Liver (tissue), 9 donors: ENCODE data around the gene TCEAL2. TPM values are rescaled to one million over a fixed set of nuclear protein-coding genes. Genes with fewer than 3 reads are reported as not detected.
"Not testable (repeated sequence)": the region's sequence is repeated elsewhere in the genome, so short reads cannot be mapped to it uniquely, and the experiment has no call there.

ENCODE experiments used
- DNase-seq: peaks from one replicate; pipeline ENCODE4 v3.0.0-alpha.2; 2017; ENCODE audit warnings: low spot score
- H3K27ac ChIP-seq, 2 donors: one replicate each; pipeline ENCODE4 v1.7.0; 2013; ENCODE audit warnings: inconsistent platforms in 2 of 2, low read length in 2 of 2, control low read depth in 1 of 2, low read depth in 1 of 2, mild to moderate bottlenecking in 1 of 2
- H3K27me3 ChIP-seq, 4 donors: one replicate each; pipeline versions ENCODE4 v1.6.1 to v1.7.0; 2013; ENCODE audit warnings: low read length in 3 of 4, inconsistent platforms in 1 of 4, mild to moderate bottlenecking in 1 of 4, moderate library complexity in 1 of 4; ENCODE audit not compliant: control insufficient read depth in 4 of 4, insufficient read depth in 4 of 4
- H3K36me3 ChIP-seq, 4 donors: one replicate each; pipeline versions ENCODE4 v1.6.1 to v1.7.0; 2013; ENCODE audit warnings: low read length in 3 of 4, mild to moderate bottlenecking in 3 of 4, low read depth in 1 of 4, moderate library complexity in 1 of 4; ENCODE audit not compliant: control insufficient read depth in 4 of 4, insufficient read depth in 3 of 4
- H3K4me1 ChIP-seq, 4 donors: one replicate each; pipeline versions ENCODE4 v1.6.1 to v1.7.0; 2013; ENCODE audit warnings: low read length in 3 of 4, mild to moderate bottlenecking in 3 of 4, moderate library complexity in 1 of 4; ENCODE audit not compliant: control insufficient read depth in 4 of 4, insufficient read depth in 4 of 4
- H3K4me3 ChIP-seq, 3 donors: one replicate each; pipeline versions ENCODE4 v1.6.1 to v1.7.0; 2013; ENCODE audit warnings: low read length in 3 of 3, control low read depth in 1 of 3, low read depth in 1 of 3, mild to moderate bottlenecking in 1 of 3
- H3K9ac ChIP-seq, 2 donors: one replicate each; pipeline ENCODE4 v1.7.0; 2013; ENCODE audit warnings: low read length in 2 of 2, mild to moderate bottlenecking in 2 of 2, moderate library complexity in 2 of 2, control low read depth in 1 of 2, low read depth in 1 of 2
- H3K9me3 ChIP-seq, 4 donors: one replicate each; pipeline versions ENCODE4 v1.6.1 to v1.7.0; 2013; ENCODE audit warnings: low read length in 3 of 4; ENCODE audit not compliant: control insufficient read depth in 4 of 4
- EGR1 ChIP-seq, 2 donors: IDR thresholded peaks; 2 replicates each; pipeline ENCODE4 v1.6.1; 2016 to 2018; ENCODE audit warnings: antibody characterized with exemption in 2 of 2, low read depth in 2 of 2
- FOXA1 ChIP-seq: IDR thresholded peaks from 2 replicates; pipeline ENCODE4 v1.6.1; 2016; ENCODE audit warnings: antibody characterized with exemption
- HNF4A ChIP-seq, 2 donors: conservative IDR thresholded peaks; 2 replicates each; pipeline ENCODE4 v1.6.1; 2016; ENCODE audit warnings: antibody characterized with exemption in 2 of 2, mild to moderate bottlenecking in 2 of 2
- HNF4G ChIP-seq: IDR thresholded peaks from 2 replicates; pipeline ENCODE4 v1.6.1; 2016; ENCODE audit warnings: antibody characterized with exemption
- JUND ChIP-seq, 2 donors: IDR thresholded peaks; 2 replicates each; pipeline ENCODE4 v1.6.1; 2016; ENCODE audit warnings: antibody characterized with exemption in 2 of 2
- NR2F2 ChIP-seq: IDR thresholded peaks from 2 replicates; pipeline ENCODE4 v1.6.1; 2016; ENCODE audit warnings: antibody characterized with exemption
- RAD21 ChIP-seq, 2 donors: IDR thresholded peaks; 2 replicates each; pipeline ENCODE4 v1.6.1; 2016; ENCODE audit warnings: antibody characterized with exemption in 2 of 2, mild to moderate bottlenecking in 2 of 2
- RXRA ChIP-seq, 2 donors: IDR thresholded peaks; 2 replicates each; pipeline ENCODE4 v1.6.1; 2017 to 2018; ENCODE audit warnings: antibody characterized with exemption in 2 of 2, mild to moderate bottlenecking in 1 of 2
- SP1 ChIP-seq: IDR thresholded peaks from 2 replicates; pipeline ENCODE4 v1.6.1; 2018; ENCODE audit warnings: antibody characterized with exemption, mild to moderate bottlenecking
- TAF1 ChIP-seq: conservative IDR thresholded peaks from 2 replicates; pipeline ENCODE4 v1.6.1; 2016; ENCODE audit warnings: antibody characterized with exemption, mild to moderate bottlenecking
- YY1 ChIP-seq: IDR thresholded peaks from 2 replicates; pipeline ENCODE4 v1.6.1; 2016; ENCODE audit warnings: antibody characterized with exemption, mild to moderate bottlenecking
- WGBS: extraction: QIAGEN DNeasy Blood & Tissue Kit; methylation state at CpG from one replicate; pipeline ENCODE4 v1.1.7; 2013; 5-methylcytosine and 5-hydroxymethylcytosine counted together
- polyA plus RNA-seq, 2 donors: library from polyadenylated mRNA; stranded (reverse) in 1 of 2; unstranded in 1 of 2; fragments of 200-250 nt in 1 of 2; fragments of >200 nt in 1 of 2; fragmentation: Nextera tagmentation in 1 of 2; extraction: Ambion mirVana in 1 of 2; gene quantifications; one replicate each; pipeline versions ENCODE4 v1.2.1 to v1.2.3, GENCODE V29; 2013 to 2015
- total RNA-seq, 2 donors: library from RNA; depleted of rRNA; stranded (reverse); fragments of >200 nt; gene quantifications; one replicate each; pipeline ENCODE4 v1.2.3, GENCODE V29; 2014
- TF ChIP-seq, protein P1 (sequence below): IDR thresholded peaks from 2 replicates; pipeline ENCODE4 v1.6.1; 2016; ENCODE audit warnings: antibody characterized with exemption
- TF ChIP-seq, protein P2 (sequence below): IDR thresholded peaks from 2 replicates; pipeline ENCODE4 v1.6.1; 2016; ENCODE audit warnings: antibody characterized with exemption, mild to moderate bottlenecking
- TF ChIP-seq, protein P3 (sequence below): fragments of 150-350 bp; IDR thresholded peaks from 2 replicates; pipeline ENCODE4 v1.5.1; 2017; ENCODE audit warnings: improper control_type of control experiment, low read depth, low read length; ENCODE audit not compliant: missing input control
- TF ChIP-seq, protein P4 (sequence below): IDR thresholded peaks from 2 replicates; pipeline ENCODE4 v1.6.1; 2016; ENCODE audit warnings: antibody characterized with exemption
- TF ChIP-seq, protein P5 (sequence below): IDR thresholded peaks from 2 replicates; pipeline ENCODE4 v1.6.1; 2016; ENCODE audit warnings: antibody characterized with exemption
- donor health status: healthy.
- donor health status: healthy.
- donor health status: healthy.
- donor health status: healthy.
- donor health status: healthy.

The TCEAL2 gene
- total and polyA plus RNA-seq, 4 donors, result 0.10 TPM; not detected in 3

DNA sequence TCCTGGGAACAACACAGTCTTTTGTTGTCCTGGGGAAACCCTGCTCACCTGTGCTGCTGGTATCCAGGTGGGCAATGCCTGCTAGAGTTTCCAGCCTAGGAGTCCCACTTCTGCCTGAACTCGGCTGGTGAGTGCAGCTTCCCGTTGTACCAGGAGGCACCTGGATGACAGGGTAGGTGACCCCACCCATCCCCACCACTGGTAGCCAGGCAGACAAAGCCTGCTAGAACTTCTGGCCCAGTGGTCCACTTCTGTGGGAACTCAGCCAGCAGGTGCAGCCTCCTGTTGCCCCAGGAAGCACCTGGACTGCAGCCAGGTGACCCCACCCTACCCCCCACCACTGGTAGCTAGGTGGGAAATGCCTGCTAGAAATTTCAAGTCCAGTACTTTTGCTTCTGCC, 9.7 kb upstream of the TCEAL2 start:
- Histone ChIP-seq H3K36me3 (no peaks in the 10 kb centered on the region), H3K27ac (no peak overlapping the region), H3K4me3 (no peak overlapping the region), H3K4me1 (no peaks in the 10 kb centered on the region), H3K9ac (no peak overlapping the region), H3K9me3 (peaks cover 0 to 7% (median 3%) of the 10 kb centered on the region in 4 donors), H3K27me3 (peaks cover 0 to 3% (median 0%) of the 10 kb centered on the region in 4 donors)
- WGBS, result 57% methylated on average over 2 of the region's 2 CpGs
- DNase-seq, result no peak
- TF ChIP-seq HNF4G, result no peak
- no peak for TF ChIP-seq HNF4A (conservative IDR thresholded peaks at IDR 0.05)
- TF ChIP-seq RXRA (IDR thresholded peaks at IDR 0.05), result no peak
- TF ChIP-seq, protein P1, sequence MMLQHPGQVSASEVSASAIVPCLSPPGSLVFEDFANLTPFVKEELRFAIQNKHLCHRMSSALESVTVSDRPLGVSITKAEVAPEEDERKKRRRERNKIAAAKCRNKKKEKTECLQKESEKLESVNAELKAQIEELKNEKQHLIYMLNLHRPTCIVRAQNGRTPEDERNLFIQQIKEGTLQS, result no peak
- TF ChIP-seq, protein P2, sequence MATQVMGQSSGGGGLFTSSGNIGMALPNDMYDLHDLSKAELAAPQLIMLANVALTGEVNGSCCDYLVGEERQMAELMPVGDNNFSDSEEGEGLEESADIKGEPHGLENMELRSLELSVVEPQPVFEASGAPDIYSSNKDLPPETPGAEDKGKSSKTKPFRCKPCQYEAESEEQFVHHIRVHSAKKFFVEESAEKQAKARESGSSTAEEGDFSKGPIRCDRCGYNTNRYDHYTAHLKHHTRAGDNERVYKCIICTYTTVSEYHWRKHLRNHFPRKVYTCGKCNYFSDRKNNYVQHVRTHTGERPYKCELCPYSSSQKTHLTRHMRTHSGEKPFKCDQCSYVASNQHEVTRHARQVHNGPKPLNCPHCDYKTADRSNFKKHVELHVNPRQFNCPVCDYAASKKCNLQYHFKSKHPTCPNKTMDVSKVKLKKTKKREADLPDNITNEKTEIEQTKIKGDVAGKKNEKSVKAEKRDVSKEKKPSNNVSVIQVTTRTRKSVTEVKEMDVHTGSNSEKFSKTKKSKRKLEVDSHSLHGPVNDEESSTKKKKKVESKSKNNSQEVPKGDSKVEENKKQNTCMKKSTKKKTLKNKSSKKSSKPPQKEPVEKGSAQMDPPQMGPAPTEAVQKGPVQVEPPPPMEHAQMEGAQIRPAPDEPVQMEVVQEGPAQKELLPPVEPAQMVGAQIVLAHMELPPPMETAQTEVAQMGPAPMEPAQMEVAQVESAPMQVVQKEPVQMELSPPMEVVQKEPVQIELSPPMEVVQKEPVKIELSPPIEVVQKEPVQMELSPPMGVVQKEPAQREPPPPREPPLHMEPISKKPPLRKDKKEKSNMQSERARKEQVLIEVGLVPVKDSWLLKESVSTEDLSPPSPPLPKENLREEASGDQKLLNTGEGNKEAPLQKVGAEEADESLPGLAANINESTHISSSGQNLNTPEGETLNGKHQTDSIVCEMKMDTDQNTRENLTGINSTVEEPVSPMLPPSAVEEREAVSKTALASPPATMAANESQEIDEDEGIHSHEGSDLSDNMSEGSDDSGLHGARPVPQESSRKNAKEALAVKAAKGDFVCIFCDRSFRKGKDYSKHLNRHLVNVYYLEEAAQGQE, result no peak
- no peak for TF ChIP-seq TAF1
- TF ChIP-seq YY1, result no peak
- no peak for TF ChIP-seq RAD21 (IDR thresholded peaks at IDR 0.05)
- TF ChIP-seq, protein P3, sequence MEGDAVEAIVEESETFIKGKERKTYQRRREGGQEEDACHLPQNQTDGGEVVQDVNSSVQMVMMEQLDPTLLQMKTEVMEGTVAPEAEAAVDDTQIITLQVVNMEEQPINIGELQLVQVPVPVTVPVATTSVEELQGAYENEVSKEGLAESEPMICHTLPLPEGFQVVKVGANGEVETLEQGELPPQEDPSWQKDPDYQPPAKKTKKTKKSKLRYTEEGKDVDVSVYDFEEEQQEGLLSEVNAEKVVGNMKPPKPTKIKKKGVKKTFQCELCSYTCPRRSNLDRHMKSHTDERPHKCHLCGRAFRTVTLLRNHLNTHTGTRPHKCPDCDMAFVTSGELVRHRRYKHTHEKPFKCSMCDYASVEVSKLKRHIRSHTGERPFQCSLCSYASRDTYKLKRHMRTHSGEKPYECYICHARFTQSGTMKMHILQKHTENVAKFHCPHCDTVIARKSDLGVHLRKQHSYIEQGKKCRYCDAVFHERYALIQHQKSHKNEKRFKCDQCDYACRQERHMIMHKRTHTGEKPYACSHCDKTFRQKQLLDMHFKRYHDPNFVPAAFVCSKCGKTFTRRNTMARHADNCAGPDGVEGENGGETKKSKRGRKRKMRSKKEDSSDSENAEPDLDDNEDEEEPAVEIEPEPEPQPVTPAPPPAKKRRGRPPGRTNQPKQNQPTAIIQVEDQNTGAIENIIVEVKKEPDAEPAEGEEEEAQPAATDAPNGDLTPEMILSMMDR, result no peak
- no peak for TF ChIP-seq JUND (IDR thresholded peaks at IDR 0.05)
- TF ChIP-seq, protein P4, sequence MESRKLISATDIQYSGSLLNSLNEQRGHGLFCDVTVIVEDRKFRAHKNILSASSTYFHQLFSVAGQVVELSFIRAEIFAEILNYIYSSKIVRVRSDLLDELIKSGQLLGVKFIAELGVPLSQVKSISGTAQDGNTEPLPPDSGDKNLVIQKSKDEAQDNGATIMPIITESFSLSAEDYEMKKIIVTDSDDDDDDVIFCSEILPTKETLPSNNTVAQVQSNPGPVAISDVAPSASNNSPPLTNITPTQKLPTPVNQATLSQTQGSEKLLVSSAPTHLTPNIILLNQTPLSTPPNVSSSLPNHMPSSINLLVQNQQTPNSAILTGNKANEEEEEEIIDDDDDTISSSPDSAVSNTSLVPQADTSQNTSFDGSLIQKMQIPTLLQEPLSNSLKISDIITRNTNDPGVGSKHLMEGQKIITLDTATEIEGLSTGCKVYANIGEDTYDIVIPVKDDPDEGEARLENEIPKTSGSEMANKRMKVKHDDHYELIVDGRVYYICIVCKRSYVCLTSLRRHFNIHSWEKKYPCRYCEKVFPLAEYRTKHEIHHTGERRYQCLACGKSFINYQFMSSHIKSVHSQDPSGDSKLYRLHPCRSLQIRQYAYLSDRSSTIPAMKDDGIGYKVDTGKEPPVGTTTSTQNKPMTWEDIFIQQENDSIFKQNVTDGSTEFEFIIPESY, result no peak
- no peak for TF ChIP-seq NR2F2
- no peak for TF ChIP-seq EGR1 (IDR thresholded peaks at IDR 0.05; ENCODE audit: low read depth in 2 of 2)
- TF ChIP-seq FOXA1, result no peak
- TF ChIP-seq SP1, result no peak
- TF ChIP-seq, protein P5, sequence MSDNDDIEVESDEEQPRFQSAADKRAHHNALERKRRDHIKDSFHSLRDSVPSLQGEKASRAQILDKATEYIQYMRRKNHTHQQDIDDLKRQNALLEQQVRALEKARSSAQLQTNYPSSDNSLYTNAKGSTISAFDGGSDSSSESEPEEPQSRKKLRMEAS, result no peak

DNA sequence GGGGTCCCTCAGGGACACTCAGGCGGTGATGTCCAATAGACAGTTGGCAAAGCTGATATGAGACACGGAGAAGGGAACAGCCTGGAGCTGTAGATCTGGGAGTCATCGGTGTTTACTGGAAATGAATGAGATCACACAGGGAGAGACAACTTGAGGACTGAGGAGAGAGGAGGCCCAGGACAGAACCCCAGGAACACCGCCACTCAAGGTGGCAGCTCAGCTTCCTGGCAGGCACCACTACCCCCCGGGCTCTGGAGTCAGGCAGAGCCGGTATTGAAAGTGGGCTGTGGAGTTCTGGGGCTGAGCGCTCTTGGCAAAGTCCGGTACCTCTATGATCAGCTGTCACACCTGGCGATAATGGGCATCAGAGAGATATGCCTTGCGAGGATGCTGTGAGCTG, 465 bp upstream of the TCEAL2 start:
- DNase-seq, H3K4me3 ChIP-seq, H3K4me1 ChIP-seq, H3K36me3 ChIP-seq, H3K27ac ChIP-seq, H3K9ac ChIP-seq, H3K9me3 ChIP-seq: not testable (repeated sequence)
- WGBS, result 16% methylated on average over 8 of the region's 10 CpGs
- H3K27me3 ChIP-seq, result peaks cover 0 to 15% (median 0%) of the 10 kb centered on the region in 4 donors

DNA sequence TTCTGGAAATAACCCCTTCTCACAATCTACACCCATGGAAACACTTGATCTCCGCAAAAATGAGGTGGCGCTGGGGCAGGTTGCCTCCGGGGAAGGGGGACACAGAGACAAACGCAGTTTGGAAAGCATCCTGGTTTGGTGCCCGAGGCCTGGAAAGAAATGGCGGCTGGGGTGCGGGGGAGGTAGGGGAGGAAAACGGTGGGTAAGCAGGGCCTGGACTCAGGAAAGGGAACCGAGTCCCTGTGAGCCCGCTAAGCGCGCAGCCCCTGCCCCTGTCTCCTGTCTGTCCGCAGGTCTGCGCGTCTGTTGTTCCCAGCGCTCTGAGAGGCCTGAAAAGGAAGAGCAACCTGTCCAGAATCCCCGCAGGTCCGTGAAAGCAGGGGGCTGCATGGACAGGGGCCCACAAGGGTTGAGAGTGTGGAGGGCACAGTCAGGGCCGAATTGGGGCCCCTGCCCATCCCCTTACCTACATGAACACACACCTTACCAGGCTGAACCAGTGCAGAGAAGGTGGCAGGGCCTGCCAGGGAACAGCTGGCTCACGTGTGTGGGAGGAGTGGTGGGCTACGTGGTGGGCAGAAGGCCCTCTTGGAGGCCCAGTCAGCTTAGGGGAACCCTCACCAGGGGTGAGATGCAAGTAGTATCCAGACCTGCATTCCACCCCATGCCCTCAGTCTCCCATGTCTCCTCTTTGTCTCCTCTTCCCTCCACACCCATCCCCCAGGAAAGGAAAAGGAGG, 770 bp downstream of the TCEAL2 start:
- not testable (repeated sequence) for H3K4me1 ChIP-seq, DNase-seq, H3K27ac ChIP-seq, H3K9me3 ChIP-seq, H3K9ac ChIP-seq, H3K36me3 ChIP-seq, H3K4me3 ChIP-seq
- WGBS, result 10% methylated on average over 21 of the region's 21 CpGs
- H3K27me3 ChIP-seq, result peaks cover 0 to 15% (median 0%) of the 10 kb centered on the region in 4 donors
